GM23248 (cell line): ENCODE data around the gene CHST13. TPM values are rescaled to one million over a fixed set of nuclear protein-coding genes. Genes with fewer than 3 reads are reported as not detected.

Experiments used
- DNase-seq: peaks from one replicate; pipeline ENCODE4 v3.0.0-alpha.2; 2015
- H2AFZ ChIP-seq: fragments of 200-600 bp; sonication (generic); 2 replicates; pipeline ENCODE4 v1.6.1; 2016; ENCODE audit warnings: antibody characterized with exemption
- H3F3A ChIP-seq: fragments of 200-600 bp; sonication (generic); 2 replicates; pipeline ENCODE4 v1.6.1; 2016; ENCODE audit warnings: mild to moderate bottlenecking, antibody characterized with exemption, mixed run types; ENCODE audit not compliant: insufficient read depth
- H3K27ac ChIP-seq: fragments of 200-600 bp; sonication (generic); 2 replicates; pipeline ENCODE4 v1.5.1; 2016; ENCODE audit warnings: mild to moderate bottlenecking
- H3K27me3 ChIP-seq: fragments of 200-600 bp; sonication (generic); replicated peaks from 2 replicates; pipeline ENCODE4 v1.6.1; 2016; ENCODE audit warnings: mild to moderate bottlenecking; ENCODE audit not compliant: insufficient read depth
- H3K36me3 ChIP-seq: fragments of 200-600 bp; sonication (generic); 2 replicates; pipeline ENCODE4 v1.6.1; 2016; ENCODE audit warnings: low read depth, mild to moderate bottlenecking
- H3K4me1 ChIP-seq: fragments of 200-600 bp; sonication (generic); 2 replicates; pipeline ENCODE4 v1.6.1; 2016; ENCODE audit warnings: mild to moderate bottlenecking; ENCODE audit not compliant: insufficient read depth
- H3K4me2 ChIP-seq: fragments of 200-600 bp; sonication (generic); one replicate; pipeline ENCODE4 v1.6.1; 2016; ENCODE audit warnings: mild to moderate bottlenecking; ENCODE audit not compliant: unreplicated experiment
- H3K4me3 ChIP-seq: fragments of 200-600 bp; sonication (generic); 2 replicates; pipeline ENCODE4 v1.5.1; 2016; ENCODE audit warnings: mild to moderate bottlenecking
- H3K79me2 ChIP-seq: fragments of 200-600 bp; sonication (generic); 2 replicates; pipeline ENCODE4 v1.6.1; 2016; ENCODE audit warnings: mild to moderate bottlenecking; ENCODE audit not compliant: insufficient read depth
- H3K9ac ChIP-seq: fragments of 200-600 bp; sonication (generic); 2 replicates; pipeline ENCODE4 v1.6.1; 2016; ENCODE audit warnings: mild to moderate bottlenecking
- H3K9me2 ChIP-seq: fragments of 200-600 bp; sonication (generic); 2 replicates; pipeline ENCODE4 v1.6.1; 2016; ENCODE audit warnings: mixed run types, mild to moderate bottlenecking, moderate library complexity; ENCODE audit not compliant: insufficient read depth
- H3K9me3 ChIP-seq: fragments of 200-600 bp; sonication (generic); one replicate; pipeline ENCODE4 v1.6.1; 2017; ENCODE audit warnings: low read depth
- H4K20me1 ChIP-seq: fragments of 200-600 bp; sonication (generic); 2 replicates; pipeline ENCODE4 v1.6.0; 2016; ENCODE audit not compliant: insufficient read depth
- EZH2 ChIP-seq: fragments of 200-600 bp; sonication (generic); IDR thresholded peaks from 2 replicates; pipeline ENCODE4 v1.6.1; 2018; ENCODE audit warnings: antibody characterized with exemption, mild to moderate bottlenecking; ENCODE audit not compliant: insufficient read depth, poor library complexity, severe bottlenecking
- EZH2phosphoT487 ChIP-seq: fragments of 200-600 bp; sonication (generic); IDR thresholded peaks from 2 replicates; pipeline ENCODE4 v1.6.1; 2018; ENCODE audit warnings: antibody characterized with exemption, moderate library complexity, mild to moderate bottlenecking, low read depth; ENCODE audit not compliant: insufficient read depth
- WGBS, 2 experiments: methylation state at CpG; one replicate each; pipeline ENCODE4 v1.1.6; 2015 to 2017; ENCODE audit warnings: low lambda C conversion rate in 2 of 2, low coverage in 1 of 2; ENCODE audit errors: missing lambda C conversion rate in 2 of 2; 5-methylcytosine and 5-hydroxymethylcytosine counted together
- in situ Hi-C: fragments of 300-500 bp; cut with MboI; formaldehyde crosslinking; loops from 2 replicates; pipeline ENCODE4 v1.15.0; 2020
- polyA plus RNA-seq: library from polyadenylated mRNA; unstranded; fragments of >200 nt; fragmentation: Nextera tagmentation; extraction: Ambion mirVana; gene quantifications from 2 replicates; pipeline ENCODE4 v1.2.1, GENCODE V29; 2016
- total RNA-seq: library from RNA; depleted of rRNA; stranded (reverse); fragments of >200 nt; shearing (Covaris generic); gene quantifications from 2 replicates; pipeline ENCODE4 v1.2.3, GENCODE V29; 2014

The CHST13 gene
- total and polyA plus RNA-seq, 2 experiments from 2014 or later, result 0.11 TPM; not detected in 1

GRCh38 chr3:126493739-126494138 lies 30.2 kb upstream of the CHST13 start:
- Histone ChIP-seq H3K27ac (no peak overlapping the region), H4K20me1 (no peaks in the 10 kb centered on the region), H3K4me2 (peak overlapping the region; percentile 18), H3K9me2 (no peaks in the 10 kb centered on the region), H3K4me1 (no peaks in the 10 kb centered on the region), H3K9me3 (no peaks in the 10 kb centered on the region), H3K4me3 (no peak overlapping the region), H2AFZ (no peak overlapping the region), H3K9ac (no peak overlapping the region), H3F3A (no peaks in the 10 kb centered on the region), H3K27me3 (0 out of 2 replicates have a peak, but pooled peaks cover 6% of the 10 kb centered on the region), H3K79me2 (no peaks in the 10 kb centered on the region), H3K36me3 (no peaks in the 10 kb centered on the region)
- no peak for TF ChIP-seq EZH2phosphoT487
- TF ChIP-seq EZH2, result no peak
- in situ Hi-C loops, result no loop called here
- WGBS, 2 experiments, result 42 to 44% methylated on average over 9 of the region's 9 CpGs
- DNase-seq, result peak; percentile 16

- H2AFZ ChIP-seq, result no peak overlapping the region
- no peaks in the 10 kb centered on the region for H3F3A ChIP-seq
- WGBS, 2 experiments, result 12 to 14% methylated on average over 12 of the region's 12 CpGs
- H3K4me3 ChIP-seq, result no peak overlapping the region
- no peaks in the 10 kb centered on the region for H4K20me1 ChIP-seq
- no peaks in the 10 kb centered on the region for H3K4me1 ChIP-seq
- H3K9me2 ChIP-seq, result no peaks in the 10 kb centered on the region
- 0 out of 2 replicates have a peak, but pooled peaks cover 6% of the 10 kb centered on the region for H3K27me3 ChIP-seq
- H3K4me2 ChIP-seq, result peak overlapping the region; percentile 18
- H3K9ac ChIP-seq, result no peak overlapping the region
- H3K27ac ChIP-seq, result no peak overlapping the region
- H3K9me3 ChIP-seq, result no peaks in the 10 kb centered on the region
- peak; percentile 80 for DNase-seq
- H3K79me2 ChIP-seq, result no peaks in the 10 kb centered on the region
- TF ChIP-seq EZH2phosphoT487 (no peak), EZH2 (no peak)
- H3K36me3 ChIP-seq, result no peaks in the 10 kb centered on the region
- in situ Hi-C loops, result no loop called here
These were observed 29.6 kb upstream of the CHST13 start for GRCh38 chr3:126494204-126494969.

- no peaks in the 10 kb centered on the region for H3K9me3 ChIP-seq
- H3K27me3 ChIP-seq, result 0 out of 2 replicates have a peak, but pooled peaks cover 4% of the 10 kb centered on the region
- H3K79me2 ChIP-seq, result no peaks in the 10 kb centered on the region
- no peak overlapping the region for H3K27ac ChIP-seq
- no peak for DNase-seq
- H3K4me3 ChIP-seq, result no peak overlapping the region
- no peaks in the 10 kb centered on the region for H3F3A ChIP-seq
- H3K9ac ChIP-seq, result no peak overlapping the region
- no peaks in the 10 kb centered on the region for H3K4me1 ChIP-seq
- WGBS, 2 experiments, result 58 to 61% methylated on average over 6 of the region's 6 CpGs
- no peaks in the 10 kb centered on the region for H4K20me1 ChIP-seq
- H3K4me2 ChIP-seq, result no peak overlapping the region
- no peaks in the 10 kb centered on the region for H3K9me2 ChIP-seq
- no peak for TF ChIP-seq EZH2phosphoT487
- H3K36me3 ChIP-seq, result no peaks in the 10 kb centered on the region
- H2AFZ ChIP-seq, result no peak overlapping the region
- in situ Hi-C loops, result no loop called here
These were observed 29.1 kb upstream of the CHST13 start for GRCh38 chr3:126494970-126495230.

GRCh38 chr3:126495786-126496185 lies 28.2 kb upstream of the CHST13 start:
- no peak for DNase-seq
- WGBS, 2 experiments, result 86 to 92% methylated on average over 7 to 8 of the region's 8 CpGs
- Histone ChIP-seq H3K9me2 (no peaks in the 10 kb centered on the region), H3K9ac (no peak overlapping the region), H4K20me1 (no peaks in the 10 kb centered on the region), H3K4me3 (no peak overlapping the region), H3K79me2 (no peaks in the 10 kb centered on the region), H3K27ac (no peak overlapping the region), H3K4me1 (no peaks in the 10 kb centered on the region), H3F3A (no peaks in the 10 kb centered on the region), H3K9me3 (no peaks in the 10 kb centered on the region), H3K4me2 (no peak overlapping the region), H3K36me3 (no peaks in the 10 kb centered on the region), H2AFZ (no peak overlapping the region), H3K27me3 (no peaks in the 10 kb centered on the region)
- no peak for TF ChIP-seq EZH2phosphoT487
- TF ChIP-seq EZH2, result no peak
- in situ Hi-C loops, result no loop called here
